IMR-90 (cell line): Measurements from ENCODE around the gene PPARG. TPM values are rescaled to one million over a fixed set of nuclear protein-coding genes. Genes with fewer than 3 reads are reported as not detected.

Source experiments
- ATAC-seq: fragments of 200-7000 bp; cut with Tn5 transposase; 2 replicates; pipeline ENCODE4 v1.9.1; 2020; ENCODE audit warnings: low read depth, mild to moderate bottlenecking, moderate library complexity
- BruUV-seq: library from RNA; stranded (reverse); fragments of 400-500 nt; replicated peaks from 2 replicates; lab custom pipeline; 2021; lab: Mats Ljungman, UMichigan
- CTCF ChIA-PET: fragments of 300-600 bp; formaldehyde crosslinking; extraction: SDS; loops from one replicate; lab custom pipeline; 2021; ENCODE audit warnings: antibody characterized with exemption; lab: Yijun Ruan, JAX
- POLR2A ChIA-PET: fragments of 300-600 bp; sonication (Branson Sonifier 250); formaldehyde crosslinking; loops from one replicate; lab custom pipeline; 2022; ENCODE audit warnings: antibody characterized with exemption; ENCODE audit not compliant: unreplicated experiment; lab: Charles Lee
- DNase-seq: peaks from one replicate; pipeline ENCODE4 v3.0.0; 2013
- H2AFZ ChIP-seq: replicated peaks from 2 replicates; pipeline ENCODE3; 2013; ENCODE audit warnings: low read length, mild to moderate bottlenecking; ENCODE audit not compliant: poor library complexity
- H2AK5ac ChIP-seq: 2 replicates; pipeline ENCODE4 v1.6.1; 2013; ENCODE audit warnings: low read depth, low read length, inconsistent platforms
- H2AK9ac ChIP-seq: replicated peaks from 2 replicates; pipeline ENCODE3; 2013; ENCODE audit warnings: mild to moderate bottlenecking, low read depth, low read length, moderate library complexity; ENCODE audit not compliant: poor library complexity
- H2BK120ac ChIP-seq: 2 replicates; pipeline ENCODE4 v1.6.1; 2013; ENCODE audit warnings: low read depth, low read length, inconsistent platforms
- H2BK15ac ChIP-seq: 3 replicates; pipeline ENCODE4 v1.6.1; 2013; ENCODE audit warnings: low read depth, low read length, inconsistent platforms
- H2BK20ac ChIP-seq: 2 replicates; pipeline ENCODE4 v1.6.1; 2013; ENCODE audit warnings: low read depth, mild to moderate bottlenecking, inconsistent platforms, low read length, moderate library complexity
- H2BK5ac ChIP-seq: 2 replicates; pipeline ENCODE4 v1.6.1; 2013; ENCODE audit warnings: mild to moderate bottlenecking, low read depth, low read length, inconsistent platforms; ENCODE audit not compliant: poor library complexity, severe bottlenecking
- H3K14ac ChIP-seq: replicated peaks from 2 replicates; pipeline ENCODE4 v1.6.1; 2013; ENCODE audit warnings: low read depth, low read length, inconsistent platforms
- H3K18ac ChIP-seq: 2 replicates; pipeline ENCODE4 v1.6.1; 2013; ENCODE audit warnings: low read depth, low read length, control low read depth
- H3K23ac ChIP-seq: 2 replicates; pipeline ENCODE4 v1.6.1; 2013; ENCODE audit warnings: low read depth, low read length, inconsistent platforms
- H3K27ac ChIP-seq: 2 replicates; pipeline ENCODE4 v1.5.1; 2013; ENCODE audit warnings: mild to moderate bottlenecking, control low read depth, low read length; ENCODE audit not compliant: insufficient read depth
- H3K27me3 ChIP-seq: 2 replicates; pipeline ENCODE4 v1.6.1; 2013; ENCODE audit warnings: low read length; ENCODE audit not compliant: control insufficient read depth, insufficient read depth
- H3K36me3 ChIP-seq: 2 replicates; pipeline ENCODE4 v1.6.1; 2013; ENCODE audit warnings: low read length, mixed read lengths; ENCODE audit not compliant: control insufficient read depth, insufficient read depth
- H3K4ac ChIP-seq: 2 replicates; pipeline ENCODE4 v1.6.1; 2013; ENCODE audit warnings: low read depth, low read length, inconsistent platforms
- H3K4me1 ChIP-seq: 2 replicates; pipeline ENCODE4 v1.6.1; 2013; ENCODE audit warnings: low read length, mixed read lengths; ENCODE audit not compliant: control insufficient read depth, insufficient read depth
- H3K4me2 ChIP-seq: 2 replicates; pipeline ENCODE4 v1.6.1; 2013; ENCODE audit warnings: low read depth, mild to moderate bottlenecking, control low read depth, low read length, moderate library complexity
- H3K4me3 ChIP-seq: 2 replicates; pipeline ENCODE4 v1.5.1; 2013; ENCODE audit warnings: low read depth, mild to moderate bottlenecking, control low read depth, low read length, moderate library complexity; ENCODE audit not compliant: insufficient read depth
- H3K56ac ChIP-seq: 2 replicates; pipeline ENCODE4 v1.6.1; 2013; ENCODE audit warnings: low read length, inconsistent platforms; ENCODE audit not compliant: insufficient read depth; ENCODE audit errors: extremely low read depth
- H3K79me1 ChIP-seq, 2 experiments: 2 replicates each; pipeline ENCODE4 v1.6.1; 2013; ENCODE audit warnings: low read length in 2 of 2, inconsistent platforms in 1 of 2, low read depth in 1 of 2
- H3K9ac ChIP-seq: 2 replicates; pipeline ENCODE4 v1.6.1; 2013; ENCODE audit warnings: low read depth, low read length, control low read depth
- H3K9me1 ChIP-seq: 2 replicates; pipeline ENCODE4 v1.6.1; 2013; ENCODE audit warnings: low read length, inconsistent platforms; ENCODE audit not compliant: insufficient read depth
- H3K9me3 ChIP-seq: 2 replicates; pipeline ENCODE4 v1.6.1; 2013; ENCODE audit warnings: low read length; ENCODE audit not compliant: control insufficient read depth, insufficient read depth
- H4K20me1 ChIP-seq: 2 replicates; pipeline ENCODE4 v1.6.1; 2013; ENCODE audit warnings: low read length, inconsistent platforms; ENCODE audit not compliant: insufficient read depth
- H4K5ac ChIP-seq: 2 replicates; pipeline ENCODE4 v1.6.1; 2013; ENCODE audit warnings: mild to moderate bottlenecking, low read depth, low read length, control low read depth
- H4K8ac ChIP-seq, 2 experiments: 2 replicates each; pipeline ENCODE4 v1.6.1; 2013; ENCODE audit warnings: low read depth in 2 of 2, low read length in 2 of 2, control low read depth in 1 of 2, inconsistent platforms in 1 of 2
- H4K91ac ChIP-seq: 2 replicates; pipeline ENCODE4 v1.6.1; 2013; ENCODE audit warnings: low read depth, low read length, inconsistent platforms; ENCODE audit not compliant: insufficient read depth
- BHLHE40 ChIP-seq: fragments of 150-350 bp; IDR thresholded peaks from 2 replicates; pipeline ENCODE4 v1.6.1; 2016; ENCODE audit warnings: mild to moderate bottlenecking, low read depth, low read length
- CEBPB ChIP-seq: IDR thresholded peaks from 2 replicates; pipeline ENCODE4 v1.6.1; 2012; ENCODE audit warnings: low read depth, low read length, improper control_type of control experiment
- MXI1 ChIP-seq: IDR thresholded peaks from 2 replicates; pipeline ENCODE4 v1.6.1; 2012; ENCODE audit warnings: low read depth, mild to moderate bottlenecking, low read length, moderate library complexity, borderline replicate concordance
- NFE2L2 ChIP-seq: fragments of 150-350 bp; IDR thresholded peaks from 2 replicates; pipeline ENCODE4 v1.6.1; 2016; ENCODE audit warnings: low read depth, mild to moderate bottlenecking, low read length
- POLR2A ChIP-seq: IDR thresholded peaks from 2 replicates; pipeline ENCODE4 v1.6.1; 2012; ENCODE audit warnings: mild to moderate bottlenecking, low read depth, low read length
- WGBS, 2 experiments: methylation state at CpG; one replicate each; pipeline versions ENCODE4 v1.1.5 to v1.1.7; 2013; ENCODE audit warnings: missing lambda C conversion rate in 2 of 2; ENCODE audit not compliant: insufficient read length in 1 of 2; ENCODE audit errors: extremely low coverage in 2 of 2; 5-methylcytosine and 5-hydroxymethylcytosine counted together
- dilution Hi-C: fragments of 300-500 bp; cut with HindIII; formaldehyde crosslinking; loops from one replicate; pipeline ENCODE4 v1.14.3; 2018; ENCODE audit warnings: low sequenced_read_pairs; ENCODE audit not compliant: unreplicated experiment
- in situ Hi-C: fragments of 300-500 bp; cut with MboI; formaldehyde crosslinking; loops from 3 replicates; pipeline ENCODE4 v1.14.3; 2019; ENCODE audit warnings: low sequenced_read_pairs, inconsistent platforms, mixed read lengths
- intact Hi-C: fragments of 100-400 bp; cut with micrococcal nuclease; formaldehyde crosslinking; loops from 2 replicates; pipeline ENCODE4 v1.10.0; 2022
- polyA plus RNA-seq, 3 experiments: library from polyadenylated mRNA; depleted of rRNA; stranded (reverse); fragments of >200 nt; gene quantifications; 2 replicates each; pipeline ENCODE4 v1.2.3, GENCODE V29; 2012; ENCODE audit warnings: low replicate concordance in 1 of 3
- total RNA-seq: library from RNA; depleted of rRNA; stranded (reverse); fragments of >200 nt; gene quantifications from 2 replicates; pipeline ENCODE4 v1.2.3, GENCODE V29; 2012
- TF ChIP-seq, protein P1 (sequence below): conservative IDR thresholded peaks from 2 replicates; pipeline ENCODE4 v1.5.1; 2012; ENCODE audit warnings: mild to moderate bottlenecking, low read depth, low read length, improper control_type of control experiment

PPARG gene
- total and polyA plus RNA-seq, 2 of the 4 experiments (the other 2 are of a cell fraction), result 11.2 to 23.8 TPM

DNA sequence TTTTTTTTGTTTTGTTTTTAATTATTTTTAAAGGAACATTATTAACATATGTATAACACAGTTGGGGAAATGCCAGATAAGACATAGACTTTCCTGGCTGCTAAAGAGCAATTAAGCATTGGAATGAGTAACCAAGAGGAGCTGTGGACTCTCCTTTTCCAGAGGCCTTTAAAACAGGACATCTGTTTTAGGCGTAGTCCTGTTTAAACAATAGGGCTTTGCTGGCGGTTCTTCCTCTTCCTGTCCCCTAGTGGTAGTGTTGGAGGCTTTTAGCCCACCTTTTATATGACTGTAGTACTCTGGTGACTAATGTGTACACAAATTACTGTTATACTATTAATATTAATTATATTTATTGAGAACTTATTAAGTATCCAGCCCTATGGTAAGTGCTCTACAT lies 81.9 kb downstream of the PPARG start:
- no peaks in the 10 kb centered on the region for H3K27me3 ChIP-seq
- peaks cover 0 to 7% of the 10 kb centered on the region in 2 experiments; a peak in 1 of 4 replicates for H3K79me1 ChIP-seq
- H3K9ac ChIP-seq, result no peak overlapping the region
- H3K4me2 ChIP-seq, result no peak overlapping the region
- no peak overlapping the region for H2AK5ac ChIP-seq
- peak overlapping the region; percentile 48 to 66; a peak in 1 of 4 replicates for H4K8ac ChIP-seq
- peak overlapping the region; percentile 11; the same call in 1 of the 2 replicates for H3K14ac ChIP-seq
- H3K9me1 ChIP-seq, result peaks cover 3% of the 10 kb centered on the region
- peaks cover 14% of the 10 kb centered on the region for H3K4me1 ChIP-seq
- no peak for ATAC-seq
- peak; percentile 36 for DNase-seq
- CTCF ChIA-PET, result interaction anchor here (1.9 kb wide), 1 partner anchor 109 kb away, joined by 8 read pairs; no protein-coding TSS in a partner anchor
- peak overlapping the region; percentile 63; the same call in 1 of the 2 replicates for H4K5ac ChIP-seq
- dilution Hi-C loops, result no loop called here
- no peak overlapping the region for H3K23ac ChIP-seq
- no CpG with 5 or more reads among the region's 2 CpGs for WGBS, 2 experiments
- peak overlapping the region; percentile 55; the same call in 1 of the 2 replicates for H3K18ac ChIP-seq
- H3K9me3 ChIP-seq, result no peaks in the 10 kb centered on the region
- BruUV-seq, result no TSS peak
- no peak overlapping the region for H3K56ac ChIP-seq
- POLR2A ChIA-PET, result no interaction called here
- no peak overlapping the region for H2AFZ ChIP-seq
- peak overlapping the region; percentile 43; the same call in 1 of the 2 replicates for H2BK120ac ChIP-seq
- TF ChIP-seq NFE2L2 (no peak), CEBPB (no peak), MXI1 (no peak), BHLHE40 (no peak), POLR2A (no peak)
- TF ChIP-seq, protein P1, sequence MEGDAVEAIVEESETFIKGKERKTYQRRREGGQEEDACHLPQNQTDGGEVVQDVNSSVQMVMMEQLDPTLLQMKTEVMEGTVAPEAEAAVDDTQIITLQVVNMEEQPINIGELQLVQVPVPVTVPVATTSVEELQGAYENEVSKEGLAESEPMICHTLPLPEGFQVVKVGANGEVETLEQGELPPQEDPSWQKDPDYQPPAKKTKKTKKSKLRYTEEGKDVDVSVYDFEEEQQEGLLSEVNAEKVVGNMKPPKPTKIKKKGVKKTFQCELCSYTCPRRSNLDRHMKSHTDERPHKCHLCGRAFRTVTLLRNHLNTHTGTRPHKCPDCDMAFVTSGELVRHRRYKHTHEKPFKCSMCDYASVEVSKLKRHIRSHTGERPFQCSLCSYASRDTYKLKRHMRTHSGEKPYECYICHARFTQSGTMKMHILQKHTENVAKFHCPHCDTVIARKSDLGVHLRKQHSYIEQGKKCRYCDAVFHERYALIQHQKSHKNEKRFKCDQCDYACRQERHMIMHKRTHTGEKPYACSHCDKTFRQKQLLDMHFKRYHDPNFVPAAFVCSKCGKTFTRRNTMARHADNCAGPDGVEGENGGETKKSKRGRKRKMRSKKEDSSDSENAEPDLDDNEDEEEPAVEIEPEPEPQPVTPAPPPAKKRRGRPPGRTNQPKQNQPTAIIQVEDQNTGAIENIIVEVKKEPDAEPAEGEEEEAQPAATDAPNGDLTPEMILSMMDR, result peak; percentile 17; the same call in 1 of the 2 replicates
- no peaks in the 10 kb centered on the region for H4K20me1 ChIP-seq
- H3K27ac ChIP-seq, result no peak overlapping the region
- peak overlapping the region; percentile 44; the same call in 1 of the 2 replicates for H4K91ac ChIP-seq
- no peak overlapping the region for H3K4me3 ChIP-seq
- H3K36me3 ChIP-seq, result no peaks in the 10 kb centered on the region
- H2BK20ac ChIP-seq, result peak overlapping the region; percentile 50; the same call in 1 of the 2 replicates
- no peak overlapping the region for H2AK9ac ChIP-seq
- intact Hi-C loops, result loop anchor here (5.0 kb wide), 1 partner anchor 63 kb away; no protein-coding TSS in a partner anchor
- H2BK15ac ChIP-seq, result peak overlapping the region; percentile 36; the same call in 1 of the 3 replicates
- H2BK5ac ChIP-seq, result peak overlapping the region; percentile 76
- H3K4ac ChIP-seq, result peak overlapping the region; percentile 42; the same call in 1 of the 2 replicates
- in situ Hi-C loops, result no loop called here
